ENCODE data around the gene CLIP1. TPM values are rescaled to one million over a fixed set of nuclear protein-coding genes. Genes with fewer than 3 reads are reported as not detected.

CLIP1 gene
- total and polyA plus RNA-seq, 2 of the 8 experiments (the other 6 are each of a cell fraction or from before 2014, with no cell fraction given), result 19.0 to 27.6 TPM

GRCh38 chr12:122458105-122459035, 35.9 kb upstream of the CLIP1 start:
- 92% methylated on average over 17 of the region's 17 CpGs; no CpG with 5 or more reads in 1 of the 2 experiments for WGBS, 2 experiments (ENCODE audit: extremely low coverage in 1 of 2, insufficient coverage in 1 of 2, insufficient read length in 1 of 2, insufficient replicate concordance in 2 of 2, low coverage in 1 of 2, low lambda C conversion rate in 2 of 2, missing lambda C conversion rate in 1 of 2)
- no peak overlapping the region for H2AFZ ChIP-seq (ENCODE audit: low read length)
- POLR2A ChIA-PET (ENCODE audit: partially characterized antibody), result interaction anchor here (1.4 to 1.5 kb wide), 2 partner anchors 42 to 69 kb away, joined by 4 read pairs; partner anchors contain the start of genes KNTC1 and RSRC2
- H3K23me2 ChIP-seq (ENCODE audit: low read depth, low read length), result no peaks in the 10 kb centered on the region
- H3K36me3 ChIP-seq (ENCODE audit: control insufficient read depth in 2 of 4, insufficient read depth in 4 of 4, low read length in 3 of 4), result no peaks in the 10 kb centered on the region
- H3K18ac ChIP-seq (ENCODE audit: extremely low read depth, low read length), result no peak overlapping the region
- 0 out of 2 replicates have a peak overlapping the region, but pooled peaks have one; percentile 35 for H2BK5ac ChIP-seq (ENCODE audit: low read depth, low read length)
- no peak for FAIRE-seq
- no peak overlapping the region for H3K9ac ChIP-seq (replicated peaks in 1 of 4; ENCODE audit: extremely low read depth in 1 of 4, low read depth in 3 of 4, low read length in 3 of 4)
- no peaks in the 10 kb centered on the region for H3K9me3 ChIP-seq (ENCODE audit: insufficient read depth in 2 of 2, low read depth in 1 of 2, low read length in 1 of 2)
- H2BK20ac ChIP-seq (ENCODE audit: low read length), result no peak overlapping the region
- H2BK120ac ChIP-seq (replicated peaks; ENCODE audit: low read depth, low read length), result no peak overlapping the region
- H4K8ac ChIP-seq (ENCODE audit: extremely low read depth, insufficient read depth, low read length), result no peak overlapping the region
- H3K79me2 ChIP-seq (ENCODE audit: control insufficient read depth in 1 of 2, insufficient read depth in 2 of 2, low read length in 2 of 2), result no peaks in the 10 kb centered on the region
- H4K91ac ChIP-seq (replicated peaks; ENCODE audit: insufficient read length, low read length), result no peak overlapping the region
- peak overlapping the region; percentile 82; the same call in 1 of the 2 replicates for H2AK5ac ChIP-seq (ENCODE audit: low read depth, low read length)
- H3K4me3 ChIP-seq (ENCODE audit: extremely low read depth in 1 of 4, insufficient read depth in 2 of 4, low read depth in 3 of 4, low read length in 4 of 4), result no peak overlapping the region
- H4K5ac ChIP-seq (ENCODE audit: insufficient read length, low read depth, low read length), result no peak overlapping the region
- H2BK15ac ChIP-seq (ENCODE audit: low read length), result no peak overlapping the region
- no peak overlapping the region for H3K4ac ChIP-seq (replicated peaks; ENCODE audit: insufficient read length, low read depth, low read length)
- no peak overlapping the region for H3K14ac ChIP-seq (ENCODE audit: insufficient read length)
- no peaks in the 10 kb centered on the region for H3K4me1 ChIP-seq (replicated peaks in 1 of 4; ENCODE audit: control insufficient read depth in 3 of 4, insufficient read depth in 4 of 4, low read length in 3 of 4)
- no peak overlapping the region for H3K56ac ChIP-seq (replicated peaks; ENCODE audit: insufficient read length, low read depth, low read length)
- no peak for TF ChIP-seq BRCA1 (IDR thresholded peaks at IDR 0.05; ENCODE audit: low read depth, low read length)
- no peak for TF ChIP-seq ZNF274 (IDR thresholded peaks at IDR 0.05; ENCODE audit: borderline replicate concordance, extremely low read depth, low read length)
- peak overlapping the region; percentile 71; the same call in 1 of the 2 replicates for H2BK12ac ChIP-seq (ENCODE audit: low read depth, low read length)
- DNase-seq (ENCODE audit: low read depth in 1 of 2, low spot score in 2 of 2), result no peak
- no peak overlapping the region for H3K27ac ChIP-seq (ENCODE audit: low read depth, low read length)
- H3K27me3 ChIP-seq (replicated peaks in 1 of 4; ENCODE audit: control insufficient read depth in 3 of 4, extremely low read depth in 1 of 4, insufficient read depth in 3 of 4, low read length in 3 of 4), result no peaks in the 10 kb centered on the region
- no peak overlapping the region for H3K23ac ChIP-seq (ENCODE audit: insufficient read length)
- no peak overlapping the region for H3K4me2 ChIP-seq (ENCODE audit: insufficient read depth in 1 of 2, low read depth in 2 of 2, low read length in 2 of 2)
- CTCF ChIA-PET (ENCODE audit: partially characterized antibody), result interaction anchor here (0.5 to 1.8 kb wide), 3 partner anchors 12 to 233 kb away, joined by 3 to 10 read pairs (median 6); no protein-coding TSS in a partner anchor
- no peaks in the 10 kb centered on the region for H4K20me1 ChIP-seq (replicated peaks in 1 of 2; ENCODE audit: control insufficient read depth in 1 of 2, insufficient read depth in 2 of 2, low read length in 2 of 2)
- H3K79me1 ChIP-seq (ENCODE audit: low read depth, low read length), result no peaks in the 10 kb centered on the region

Data from H1 (cell line).